Femur (tissue), 1 donor: ENCODE results near the gene ANKRD33B.
"Not testable (repeated sequence)": the region's sequence is repeated elsewhere in the genome, so short reads cannot be mapped to it uniquely, and the experiment has no call there.

Source experiments
- DNase-seq: peaks from one replicate; pipeline ENCODE4 v3.0.0-alpha.2; 2017

Gene ANKRD33B

DNA sequence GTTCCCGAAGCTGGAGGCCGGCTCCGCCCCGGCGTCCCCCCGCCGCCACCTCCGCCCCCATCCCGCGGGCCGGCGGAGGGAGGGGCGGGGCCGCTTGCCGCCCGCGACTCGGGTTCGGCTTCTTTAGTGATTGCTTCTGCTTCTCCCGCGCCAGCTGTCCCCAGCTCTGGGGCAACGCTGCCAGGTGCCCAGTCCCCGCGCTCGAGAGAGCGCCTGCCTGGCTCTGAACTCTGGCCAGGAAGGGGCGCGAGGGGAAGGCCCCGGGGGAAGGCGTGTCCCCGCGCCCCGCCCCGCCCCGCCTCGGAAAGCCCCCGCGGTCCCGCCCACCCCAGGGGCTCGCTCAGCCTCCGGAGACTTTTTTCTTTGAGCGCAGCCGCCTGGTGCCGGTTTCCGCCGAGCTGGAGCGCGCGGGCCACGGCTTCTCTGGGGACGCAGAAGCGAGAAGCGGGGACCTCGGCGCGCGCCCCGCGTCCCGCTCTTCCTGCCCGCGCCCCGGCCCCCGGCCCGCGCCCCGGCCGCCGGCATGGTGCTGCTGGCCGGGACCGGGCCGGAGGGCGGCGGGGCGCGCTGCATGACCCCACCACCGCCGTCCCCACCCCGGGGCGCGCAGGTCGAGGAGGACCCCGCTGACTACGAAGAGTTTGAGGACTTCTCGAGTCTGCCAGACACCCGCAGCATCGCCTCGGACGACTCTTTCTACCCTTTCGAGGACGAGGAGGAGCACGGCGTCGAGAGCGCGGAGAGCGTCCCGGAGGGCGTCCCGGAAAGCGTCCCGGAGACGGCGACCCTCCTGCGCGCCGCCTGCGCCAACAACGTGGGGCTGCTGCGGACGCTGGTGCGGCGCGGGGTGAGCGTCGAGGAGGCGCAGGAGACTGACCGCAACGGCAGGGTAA, at the start of gene ANKRD33B:
ANKRD33B (plus strand) TSS at position 126 of the 893 bp plus-strand sequence; CDS start at position 524, 398 bp downstream.
- peak; percentile 74 for DNase-seq

DNA sequence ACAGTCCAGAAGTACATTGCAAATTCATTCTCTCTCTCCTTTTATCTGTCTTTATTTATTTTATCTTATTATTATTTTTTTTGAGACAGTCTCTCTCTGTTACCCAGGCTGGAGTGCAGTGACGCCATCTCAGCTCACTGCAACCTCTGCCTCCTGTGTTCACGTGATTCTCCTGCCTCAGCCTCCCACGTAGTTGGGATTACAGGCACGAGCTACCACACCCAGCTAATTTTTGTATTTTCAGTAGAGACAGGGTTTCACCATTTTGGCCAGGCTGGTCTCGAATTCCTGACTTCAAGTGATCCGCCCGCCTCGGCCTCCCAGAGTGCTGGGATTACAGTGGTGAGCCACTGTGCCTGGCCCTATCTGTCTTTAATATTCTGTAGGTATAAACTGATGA, 49.3 kb upstream of the ANKRD33B start:
- not testable (repeated sequence) for DNase-seq

DNA sequence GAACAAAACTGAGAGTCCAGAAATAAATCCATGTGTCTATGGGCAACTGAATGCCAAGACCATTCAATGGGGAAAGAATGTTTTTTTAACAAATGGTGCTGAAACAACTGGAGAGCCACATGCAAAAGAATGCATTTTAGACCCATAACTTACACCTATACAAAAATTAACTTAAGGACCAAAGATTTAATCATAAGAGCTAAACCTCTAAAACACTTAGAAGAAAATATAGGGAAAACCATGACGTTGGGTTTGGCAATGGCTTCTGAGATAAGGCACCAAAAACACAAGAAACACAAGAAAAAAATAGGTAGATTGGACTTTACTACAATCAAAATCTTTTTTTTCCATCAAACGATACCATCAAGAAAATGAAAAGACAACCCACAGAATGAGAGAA, 48.4 kb upstream of the ANKRD33B start:
- no peak for DNase-seq

DNA sequence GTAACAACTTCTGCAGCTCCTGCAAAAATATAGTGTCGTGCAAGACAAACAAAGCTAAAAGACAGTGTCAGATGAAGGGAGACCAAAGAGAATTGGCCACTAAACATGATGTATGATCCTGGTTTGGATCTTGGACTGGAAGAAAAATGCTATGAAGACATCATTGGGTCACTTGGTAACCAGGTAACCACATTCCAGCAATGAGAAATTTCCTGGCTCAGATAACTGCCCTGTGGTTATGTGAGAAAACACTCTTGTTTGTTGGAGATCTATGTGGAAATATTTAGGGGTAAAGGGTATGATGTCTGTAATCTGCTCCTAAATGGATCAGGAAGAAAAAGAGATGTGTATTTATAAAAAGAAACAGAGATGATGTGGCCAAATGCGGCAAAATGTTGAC, 45.5 kb upstream of the ANKRD33B start:
- DNase-seq, result no peak

DNA sequence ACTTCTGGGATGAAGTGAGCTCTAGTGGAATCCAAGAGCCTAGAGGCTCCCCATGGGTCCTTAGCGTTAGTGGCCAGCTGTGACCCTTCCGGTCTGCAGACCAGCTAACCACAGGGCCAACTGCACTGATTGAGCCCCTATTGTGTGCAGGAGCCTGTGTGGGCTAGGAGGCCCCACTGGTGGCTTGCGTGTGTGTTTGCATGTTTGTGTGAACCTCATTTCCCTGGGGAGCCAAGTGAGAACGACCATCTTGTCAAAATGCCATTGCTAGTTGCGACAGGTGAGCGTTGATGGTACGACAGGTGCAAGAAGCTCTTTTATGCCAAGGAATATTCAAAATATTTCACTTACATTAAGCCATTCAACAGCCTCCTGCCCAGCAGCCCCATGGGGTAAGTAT, 44.1 kb upstream of the ANKRD33B start:
- DNase-seq, result no peak

DNA sequence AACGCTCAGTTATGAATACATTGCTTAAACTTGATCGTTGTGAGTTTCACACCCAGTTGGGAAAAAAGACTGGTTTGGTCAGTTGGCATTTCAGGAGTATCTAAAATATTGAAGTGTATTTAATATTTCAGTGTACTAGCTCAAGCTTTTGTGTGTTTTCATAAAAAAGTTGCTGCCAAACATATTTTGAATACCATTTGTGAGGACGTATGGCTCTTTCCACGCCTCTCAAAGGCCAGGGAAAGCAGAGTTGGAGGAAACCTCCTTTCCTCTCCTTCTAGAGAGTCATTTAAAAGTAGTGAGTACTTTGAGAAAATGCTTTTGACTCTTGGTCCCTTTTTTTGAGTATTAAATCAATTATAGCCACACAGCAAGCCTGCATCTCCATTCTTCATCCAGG, 43.2 kb upstream of the ANKRD33B start:
- no peak for DNase-seq

DNA sequence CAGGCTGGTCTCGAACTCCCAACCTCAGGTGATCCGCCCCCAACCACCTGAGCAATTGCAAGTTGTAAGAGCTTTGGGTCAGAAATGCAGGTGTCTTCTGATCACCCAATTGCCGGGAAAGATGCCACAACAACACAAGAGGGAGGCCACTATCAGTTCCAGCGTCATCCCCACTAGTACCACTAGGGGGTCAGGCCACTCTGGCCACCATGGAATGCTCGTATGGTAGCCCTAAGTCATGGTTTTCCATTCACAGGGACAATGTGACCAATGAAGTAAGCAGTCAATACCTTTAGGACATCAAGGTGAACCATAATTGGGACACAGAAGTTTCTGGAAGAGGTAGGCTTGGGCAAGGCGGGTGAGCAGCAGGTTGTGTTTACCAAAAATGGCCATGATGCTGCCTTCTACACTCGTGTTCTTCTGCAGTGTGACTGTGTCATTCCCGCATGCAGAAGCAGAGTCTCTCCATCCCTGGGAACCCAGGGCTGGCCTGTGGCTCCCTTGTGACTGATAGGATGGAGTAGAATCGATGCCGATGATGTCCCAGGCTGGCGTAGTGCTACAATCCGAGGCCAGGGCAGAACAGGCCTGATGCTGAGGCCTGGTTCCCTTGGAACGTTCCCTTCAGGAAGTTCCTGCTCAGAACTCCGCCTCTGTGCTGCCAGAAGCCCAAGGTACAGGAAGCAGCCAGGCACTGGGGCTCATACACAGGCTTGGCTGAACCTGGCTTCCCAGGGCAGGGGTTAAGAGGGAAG, 42.2 kb upstream of the ANKRD33B start:
- DNase-seq, result no peak

DNA sequence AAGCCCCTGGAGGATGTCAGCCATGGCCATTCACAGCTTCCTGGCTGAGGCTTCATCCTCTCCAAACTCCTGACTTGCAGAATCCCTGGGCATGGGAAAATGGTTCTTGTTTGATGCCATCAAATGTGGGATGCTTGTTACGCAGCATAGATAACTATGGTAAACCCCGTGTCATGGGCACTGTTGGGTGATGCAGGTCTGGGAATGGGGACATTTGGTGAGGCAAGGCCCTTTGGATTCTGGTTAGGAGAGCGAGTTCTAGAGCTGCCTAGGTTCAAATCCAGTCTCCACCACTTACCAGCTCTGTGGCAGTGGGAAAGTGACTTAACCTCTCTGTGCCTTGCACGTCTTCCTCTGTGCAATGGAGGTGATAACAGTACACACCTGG, 41.7 kb upstream of the ANKRD33B start:
- DNase-seq, result no peak

DNA sequence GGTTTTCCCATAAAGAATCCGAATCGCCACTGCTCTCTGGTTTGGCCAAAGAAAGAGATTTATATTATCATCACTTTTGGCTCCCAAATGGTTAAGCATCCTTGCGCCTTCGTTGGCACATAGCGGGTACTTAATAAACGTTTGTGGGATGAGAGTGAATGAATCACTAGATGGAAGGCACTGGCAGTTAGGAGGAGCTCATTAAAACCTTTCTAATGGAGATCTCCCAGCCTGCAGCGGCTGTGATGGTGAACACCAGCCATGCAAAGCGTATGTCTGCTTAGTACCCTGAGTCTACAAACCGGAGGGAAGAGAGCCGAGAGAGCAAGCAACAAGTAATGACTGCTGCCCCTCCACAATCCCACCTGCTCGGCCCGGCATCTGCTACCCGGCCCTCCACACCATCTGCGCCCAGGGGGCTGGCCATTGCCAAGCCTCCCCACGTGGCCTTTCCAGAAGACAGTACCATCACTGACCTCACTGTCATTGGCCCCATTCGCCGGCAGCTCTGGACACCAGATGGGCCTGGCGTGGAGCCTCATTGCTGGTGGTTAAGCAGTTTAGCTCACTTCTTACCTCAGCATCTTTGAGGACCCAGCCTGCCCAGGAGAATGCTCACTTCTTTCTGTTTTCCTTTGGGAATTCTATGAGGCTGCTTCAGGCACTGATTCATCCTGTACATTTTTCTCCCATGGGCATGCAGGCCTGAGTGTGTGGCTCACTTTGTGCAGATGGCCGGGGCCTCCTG, 39.3 kb upstream of the ANKRD33B start:
- DNase-seq, result no peak

DNA sequence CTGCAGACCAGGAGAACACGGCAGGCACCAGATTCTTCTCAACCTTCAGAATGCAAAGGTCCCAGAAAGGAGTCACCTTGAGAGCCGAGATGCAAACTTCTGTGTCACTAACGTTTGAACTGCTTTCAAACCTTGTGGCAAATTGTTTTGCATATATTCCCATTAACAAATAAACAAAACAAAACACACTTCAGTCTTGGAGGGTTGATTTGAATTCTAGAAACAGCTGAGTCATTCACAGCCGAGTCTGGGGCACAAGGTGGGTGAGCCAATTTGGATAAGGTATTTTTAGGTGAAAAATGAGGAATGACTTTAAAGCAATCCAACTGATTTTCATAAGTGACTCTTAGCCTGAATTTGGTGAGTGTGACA, 38.8 kb upstream of the ANKRD33B start:
- DNase-seq, result no peak

DNA sequence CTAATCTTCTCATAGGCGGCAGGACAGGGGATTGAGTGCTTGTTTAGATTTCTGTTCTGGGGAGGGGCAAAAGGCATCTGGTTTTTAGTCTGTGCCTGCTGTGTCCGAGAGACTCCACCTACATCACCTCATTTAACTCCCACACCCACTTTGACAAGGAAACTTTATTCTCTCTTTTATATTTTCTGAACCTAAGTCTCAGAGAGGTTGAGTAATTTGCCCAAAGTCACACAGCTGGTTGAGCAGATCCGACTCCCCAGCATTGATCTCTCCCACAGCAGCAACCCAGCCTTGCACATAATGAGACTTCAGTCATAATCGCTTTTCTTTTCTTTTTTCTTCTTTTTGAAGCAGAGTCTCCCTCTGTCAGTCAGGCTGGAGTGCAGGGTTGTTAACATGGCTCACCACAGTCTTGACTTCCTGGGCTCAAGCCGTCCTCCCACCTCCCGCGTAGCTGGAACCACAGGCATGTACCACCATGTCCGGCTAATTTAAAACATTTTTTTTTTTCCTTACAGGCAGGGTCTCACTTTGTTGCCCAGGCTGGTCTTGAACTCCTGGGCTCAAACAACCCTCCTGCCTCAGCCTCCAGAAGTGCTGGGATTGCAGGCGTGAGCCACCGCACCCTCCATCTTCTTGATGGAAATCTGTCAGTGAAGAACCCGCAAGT, 36.5 kb upstream of the ANKRD33B start:
- DNase-seq, result no peak

DNA sequence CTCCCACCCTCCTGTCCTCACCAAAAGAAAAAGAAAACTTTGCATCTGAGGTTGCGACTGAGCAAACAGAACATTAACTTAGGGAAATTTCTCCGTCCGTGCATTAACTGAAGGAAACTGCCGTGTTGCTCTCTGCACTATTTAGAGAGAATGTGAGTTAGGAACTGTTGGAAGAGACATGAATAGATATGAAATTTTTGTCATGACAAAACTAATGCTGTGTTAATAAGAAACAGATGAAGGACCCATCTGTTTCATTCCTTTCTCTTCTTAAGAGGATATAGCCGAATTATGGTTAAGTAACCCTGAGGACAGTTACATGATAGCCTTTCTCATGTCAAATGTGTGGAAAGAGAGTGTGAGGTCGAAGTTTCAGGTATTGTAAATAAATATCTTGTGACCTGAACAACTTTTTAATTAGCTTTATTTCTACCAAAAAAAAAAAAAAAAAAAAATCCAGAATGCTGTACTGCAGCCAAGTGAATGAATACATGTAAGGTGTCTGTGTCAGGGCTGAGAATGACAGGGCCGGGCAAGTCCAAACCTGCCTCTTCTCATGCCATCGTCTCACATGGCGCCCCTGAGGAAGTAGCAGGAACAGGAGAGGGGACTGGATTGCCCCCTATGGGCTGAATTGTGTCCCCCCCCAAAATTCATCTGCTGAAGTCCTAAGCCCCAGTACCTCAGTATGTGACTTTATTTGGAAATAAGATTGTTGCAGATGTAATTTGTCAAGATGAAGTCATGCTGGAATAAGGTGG, 35.6 kb upstream of the ANKRD33B start:
- DNase-seq, result no peak

DNA sequence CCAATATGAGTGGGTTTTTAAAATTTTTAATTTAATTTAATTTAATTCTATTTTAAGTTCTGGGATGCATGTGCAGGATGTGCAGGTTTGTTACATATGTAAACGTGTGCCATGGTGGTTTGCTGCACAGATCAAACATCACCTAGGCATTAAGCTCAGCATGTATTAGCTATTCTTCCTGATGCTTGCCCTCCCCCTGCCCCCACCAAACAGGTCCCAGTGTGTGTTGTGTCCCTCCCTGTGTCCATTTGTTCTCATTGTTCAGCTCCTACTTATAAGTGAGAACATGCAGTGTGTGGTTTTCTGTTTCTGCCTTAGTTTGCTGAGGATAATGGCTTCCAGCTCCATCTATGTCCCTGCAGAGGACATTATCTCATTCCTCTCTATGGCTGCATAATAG, 35.0 kb upstream of the ANKRD33B start:
- no peak for DNase-seq

DNA sequence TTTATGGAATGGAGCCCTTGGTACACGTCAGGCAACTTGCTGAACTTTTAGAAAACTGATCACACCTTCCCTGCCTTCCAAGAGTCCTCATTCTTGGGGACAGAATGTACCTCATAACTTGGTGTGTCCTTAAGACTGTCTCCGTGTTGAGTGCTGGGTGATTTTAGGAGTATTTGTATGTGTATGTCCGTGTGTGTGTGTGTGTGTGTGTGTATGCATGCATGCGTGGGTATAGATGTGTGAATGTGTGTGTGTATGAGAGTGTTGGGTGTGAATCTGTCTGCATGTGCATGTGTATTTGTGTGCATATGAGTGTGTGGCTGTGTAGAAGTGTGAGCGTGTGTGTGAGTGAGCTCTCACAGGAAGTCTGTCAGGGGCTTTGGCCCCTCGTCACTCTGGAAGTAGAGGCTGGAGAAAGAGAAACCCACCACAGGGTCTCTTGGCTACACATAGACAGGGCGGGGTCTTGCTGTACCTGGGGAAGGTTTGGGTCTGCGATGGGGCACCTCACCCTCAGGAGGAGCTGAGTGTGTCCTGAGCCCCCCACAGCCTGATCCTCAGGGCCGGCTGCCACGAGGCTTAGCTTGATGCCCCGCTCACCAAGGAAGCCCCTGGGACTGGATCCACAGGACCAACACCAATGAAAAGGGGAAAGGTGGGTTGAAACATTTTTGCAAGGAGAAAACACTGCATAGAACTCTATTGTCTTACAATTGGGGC, 33.1 kb upstream of the ANKRD33B start:
- DNase-seq, result no peak

DNA sequence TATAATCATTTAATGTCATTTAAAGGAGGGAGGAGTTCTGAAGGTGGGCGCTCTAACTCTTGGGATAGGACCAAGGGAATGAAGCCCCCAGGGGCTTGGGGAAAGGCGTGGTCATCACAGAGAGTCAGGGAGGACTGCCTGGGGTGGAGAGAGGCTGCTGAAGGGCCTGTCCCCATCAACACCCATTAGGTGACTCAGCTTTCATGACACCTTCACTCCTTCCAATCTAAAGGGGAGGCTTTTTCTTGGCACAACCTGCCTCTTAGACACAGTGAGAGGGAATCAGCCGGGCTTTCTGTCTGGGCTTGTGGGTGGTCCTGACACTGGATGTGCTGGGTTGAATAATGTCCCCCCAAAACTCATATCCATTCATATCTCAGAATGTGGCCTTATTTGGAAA, 31.4 kb upstream of the ANKRD33B start:
- DNase-seq, result no peak

DNA sequence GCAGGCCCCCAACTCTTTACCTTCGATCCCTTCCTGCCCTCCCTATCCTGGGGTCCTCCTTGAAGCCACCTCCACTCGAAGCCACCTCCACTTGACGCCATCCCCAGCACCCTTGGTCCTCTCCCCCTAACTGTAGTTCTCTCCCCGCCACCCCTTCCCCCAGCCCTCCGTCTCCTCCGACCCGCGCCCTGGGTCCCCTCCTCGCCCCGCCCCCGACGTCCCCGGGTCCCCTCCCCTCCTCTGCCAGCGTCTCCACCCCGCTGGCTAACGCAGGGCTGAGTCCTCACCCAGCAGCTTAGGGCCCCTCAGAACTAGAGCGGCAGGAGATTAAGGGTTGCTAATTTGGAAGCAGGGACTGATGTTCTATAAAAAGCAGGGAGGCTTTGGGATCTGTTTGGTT, 30.6 kb upstream of the ANKRD33B start:
- DNase-seq, result no peak

DNA sequence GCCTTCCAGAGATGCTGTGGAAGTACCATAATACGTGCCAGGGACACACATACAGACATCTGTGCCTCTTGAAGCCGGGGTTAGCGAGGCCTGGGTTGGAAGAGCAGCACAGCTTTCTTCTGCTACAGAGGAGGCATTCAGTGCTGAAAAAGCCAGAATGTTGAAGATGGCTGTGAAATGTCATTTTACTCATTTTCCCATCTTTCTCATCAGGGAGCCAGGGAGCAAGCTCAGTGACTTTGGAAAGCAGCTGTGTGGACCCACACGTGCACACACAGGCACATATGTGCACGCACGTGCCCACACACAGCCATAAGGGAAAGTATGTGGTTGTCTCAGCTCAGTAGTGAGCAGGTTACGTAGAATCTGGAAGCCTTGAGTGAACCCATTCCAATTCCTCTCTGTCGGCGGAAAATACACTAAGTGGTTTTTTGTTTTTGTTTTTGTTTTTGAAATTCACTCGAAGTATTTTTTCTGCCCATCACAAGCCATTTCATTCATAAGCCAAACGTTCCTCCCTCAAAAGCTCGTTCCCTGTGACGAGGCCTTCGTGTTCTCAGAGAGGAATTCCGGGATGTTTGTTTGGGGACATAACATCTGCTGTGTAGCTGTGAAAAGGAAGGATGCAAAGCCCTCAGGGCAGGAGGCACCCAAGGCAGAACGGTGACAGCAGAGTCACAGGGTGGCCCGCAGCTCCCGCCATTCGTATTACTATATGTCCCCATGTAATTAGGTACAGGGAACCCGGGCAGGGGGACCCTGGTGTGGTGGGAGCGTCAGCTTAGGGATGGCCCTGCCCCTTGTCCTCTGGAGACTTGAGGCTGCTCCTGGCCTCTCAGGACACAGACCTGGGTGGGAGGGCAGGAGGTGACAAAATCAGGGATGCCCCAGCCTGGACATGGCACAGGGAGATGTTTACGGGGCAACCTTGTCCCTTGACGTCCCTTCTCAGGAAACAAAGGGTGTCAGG, 29.0 kb upstream of the ANKRD33B start:
- no peak for DNase-seq

DNA sequence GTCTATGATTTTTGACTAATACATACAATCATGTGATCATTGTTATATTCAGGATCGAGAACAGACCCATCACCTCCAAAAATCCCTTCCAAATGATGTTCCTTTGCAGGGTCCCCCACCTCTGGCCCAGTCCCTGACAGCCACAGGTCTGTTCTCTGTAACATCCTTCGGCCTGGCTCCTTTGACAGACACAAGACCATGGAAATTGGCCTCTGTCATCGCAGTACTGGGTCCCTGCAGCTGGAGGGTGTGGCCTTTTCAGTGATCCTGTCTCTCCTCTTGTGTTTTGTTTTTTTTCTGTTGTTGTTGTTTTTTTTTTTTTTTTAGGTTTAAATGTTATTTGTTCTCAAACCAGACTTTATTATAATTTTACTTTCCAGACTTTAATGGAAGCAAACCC, 27.4 kb upstream of the ANKRD33B start:
- no peak for DNase-seq

DNA sequence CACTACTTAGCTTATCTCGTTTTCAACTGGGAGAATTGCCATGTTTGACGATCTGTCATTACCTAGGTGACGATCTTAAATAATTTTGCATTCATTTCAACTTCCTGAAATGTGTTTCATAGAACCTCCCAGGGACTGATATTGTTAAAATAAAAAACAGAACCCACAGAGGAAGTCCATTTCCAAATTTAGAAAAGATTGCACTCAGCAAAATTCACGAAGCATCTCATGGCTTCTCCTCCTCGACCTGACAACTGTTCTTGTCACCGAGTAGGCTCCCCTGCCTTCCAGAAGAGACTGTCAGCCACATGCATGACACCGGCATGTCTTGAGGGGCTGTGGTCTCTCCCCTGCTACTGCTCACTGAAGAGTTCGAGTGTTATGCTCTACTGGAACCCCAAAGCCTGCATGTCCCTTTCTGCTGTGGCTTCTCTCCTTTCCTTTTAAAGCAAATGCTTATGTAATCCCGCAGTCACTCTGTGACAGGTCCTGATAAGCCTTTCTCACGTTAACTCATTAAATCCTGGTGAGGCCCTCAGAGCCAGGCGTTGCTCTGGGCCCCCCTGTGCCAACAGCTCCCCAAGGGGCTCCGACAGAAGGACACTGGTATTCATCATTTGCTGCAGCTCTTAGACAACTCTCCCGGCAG, 26.8 kb upstream of the ANKRD33B start:
- no peak for DNase-seq

DNA sequence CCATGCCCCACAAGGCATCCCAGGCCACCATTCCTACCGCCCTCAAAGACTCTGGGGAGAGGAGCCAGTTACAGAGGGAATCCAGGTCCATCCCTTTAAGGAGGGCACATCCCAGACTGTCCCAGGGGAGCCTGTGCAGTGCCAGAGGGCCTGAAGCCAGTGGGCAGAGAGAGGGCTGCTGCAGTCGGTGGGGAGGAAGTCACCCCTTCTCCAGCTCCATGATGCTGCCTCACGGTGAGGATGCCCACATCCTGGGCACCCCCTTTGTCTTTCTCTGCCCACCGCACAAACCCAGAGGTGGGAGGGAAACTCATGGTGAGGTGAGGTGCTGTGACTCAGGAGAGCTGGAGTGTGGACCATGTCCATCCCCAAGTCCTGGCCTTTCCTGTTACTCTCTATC, 26.2 kb upstream of the ANKRD33B start:
- no peak for DNase-seq
